Smooth muscle cell (in vitro differentiated cells): ENCODE data around the gene ISOC2. TPM values are rescaled to one million over a fixed set of nuclear protein-coding genes. Genes with fewer than 3 reads are reported as not detected.
"Not testable (repeated sequence)": the region's sequence is repeated elsewhere in the genome, so short reads cannot be mapped to it uniquely, and the experiment has no call there.

ENCODE experiments used
- DNase-seq: peaks from one replicate; lab custom pipeline; 2025; ENCODE audit not compliant: unreplicated experiment; lab: John Stamatoyannopoulos, UW
- H2AFZ ChIP-seq: fragments of 200-600 bp; sonication (generic); 2 replicates; pipeline ENCODE4 v1.6.0; 2016; ENCODE audit warnings: antibody characterized with exemption, low read depth, mild to moderate bottlenecking
- H3F3A ChIP-seq: fragments of 200-600 bp; sonication (generic); 2 replicates; pipeline ENCODE4 v1.6.0; 2017; ENCODE audit warnings: antibody characterized with exemption, low read depth
- H3K27ac ChIP-seq: fragments of 200-600 bp; sonication (generic); 2 replicates; pipeline ENCODE4 v1.5.1; 2016; ENCODE audit warnings: low read depth, mild to moderate bottlenecking
- H3K27me3 ChIP-seq: fragments of 200-600 bp; sonication (generic); 2 replicates; pipeline ENCODE4 v1.6.1; 2016; ENCODE audit warnings: low read depth, mild to moderate bottlenecking
- H3K36me3 ChIP-seq: fragments of 200-600 bp; sonication (generic); 2 replicates; pipeline ENCODE4 v1.5.1; 2016; ENCODE audit warnings: low read depth
- H3K4me1 ChIP-seq: fragments of 200-600 bp; sonication (generic); 2 replicates; pipeline ENCODE4 v1.5.1; 2016; ENCODE audit warnings: low read depth
- H3K4me2 ChIP-seq: fragments of 200-600 bp; sonication (generic); 2 replicates; pipeline ENCODE4 v1.6.0; 2016; ENCODE audit warnings: mild to moderate bottlenecking
- H3K4me3 ChIP-seq: fragments of 200-600 bp; sonication (generic); 2 replicates; pipeline ENCODE4 v1.5.1; 2016; ENCODE audit warnings: mild to moderate bottlenecking
- H3K79me2 ChIP-seq: fragments of 200-600 bp; sonication (generic); 2 replicates; pipeline ENCODE4 v1.6.0; 2016; ENCODE audit warnings: low read depth, mild to moderate bottlenecking
- H3K9ac ChIP-seq: fragments of 200-600 bp; sonication (generic); 2 replicates; pipeline ENCODE4 v1.6.0; 2016; ENCODE audit warnings: low read depth
- H3K9me3 ChIP-seq: fragments of 200-600 bp; sonication (generic); replicated peaks from 2 replicates; pipeline ENCODE4 v1.5.1; 2016; ENCODE audit warnings: low read depth
- H4K20me1 ChIP-seq: fragments of 200-600 bp; sonication (generic); 2 replicates; pipeline ENCODE4 v1.6.0; 2016; ENCODE audit warnings: low read depth
- WGBS: methylation state at CpG from one replicate; pipeline ENCODE4 v1.1.7; 2016; ENCODE audit warnings: low lambda C conversion rate; 5-methylcytosine and 5-hydroxymethylcytosine counted together
- polyA plus RNA-seq: library from polyadenylated mRNA; unstranded; fragments of >200 nt; fragmentation: Nextera tagmentation; extraction: Ambion mirVana; gene quantifications from 2 replicates; pipeline ENCODE4 v1.2.1, GENCODE V29; 2016
- total RNA-seq: library from RNA; depleted of rRNA; stranded (reverse); fragments of >200 nt; gene quantifications from 2 replicates; pipeline ENCODE4 v1.2.3, GENCODE V29; 2014
- TF ChIP-seq, protein P1 (sequence below): fragments of 200-600 bp; sonication (generic); IDR thresholded peaks from 2 replicates; pipeline ENCODE4 v1.5.1; 2017; ENCODE audit warnings: borderline replicate concordance, mild to moderate bottlenecking, antibody characterized with exemption; ENCODE audit not compliant: insufficient read depth, poor library complexity, severe bottlenecking

ISOC2 gene
- total and polyA plus RNA-seq, 2 experiments from 2014 or later, result 56.5 to 61.4 TPM

DNA sequence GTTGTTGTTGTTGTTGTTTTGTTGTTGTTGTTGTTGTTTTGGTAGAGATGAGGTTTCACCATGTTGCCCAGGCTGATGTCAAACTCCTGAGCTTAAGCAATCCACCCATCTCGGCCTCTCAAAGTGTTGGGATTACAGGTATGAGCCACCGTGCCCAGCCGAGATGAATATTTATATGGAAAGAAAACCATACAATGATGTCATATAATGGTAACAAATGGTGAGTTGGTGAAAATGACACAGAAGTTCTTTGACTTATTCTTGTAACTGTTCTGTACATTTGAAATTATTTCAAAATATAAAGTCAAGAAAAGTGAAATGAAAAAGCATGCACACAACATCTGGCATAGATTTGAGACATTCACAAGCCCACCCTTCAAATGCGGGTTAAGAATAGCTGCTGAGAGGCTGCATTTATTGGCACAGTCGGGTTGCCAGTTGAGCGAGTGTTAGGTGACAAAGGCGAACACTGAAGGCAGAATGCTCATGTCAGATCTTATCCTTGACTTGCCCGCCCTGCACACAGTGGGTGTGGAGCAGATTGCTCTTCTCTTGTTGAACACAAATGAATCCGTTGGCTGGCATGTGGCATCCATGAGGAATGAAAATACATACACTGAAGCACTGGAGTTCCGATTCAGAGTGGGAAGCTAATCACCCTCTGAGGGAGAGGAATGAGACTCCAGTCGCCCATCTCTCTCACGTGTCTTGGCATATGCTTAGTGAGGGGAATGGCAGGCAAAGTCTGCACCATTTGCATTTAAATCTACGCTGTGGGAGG, 38.0 kb downstream of the ISOC2 start:
- no peak for DNase-seq
- Histone ChIP-seq H3K9ac (no peak overlapping the region), H3K4me2 (no peak overlapping the region), H4K20me1 (no peaks in the 10 kb centered on the region), H3K4me3 (no peak overlapping the region), H2AFZ (no peak overlapping the region), H3K79me2 (no peaks in the 10 kb centered on the region), H3F3A (no peaks in the 10 kb centered on the region), H3K27ac (no peak overlapping the region), H3K36me3 (no peaks in the 10 kb centered on the region), H3K27me3 (no peaks in the 10 kb centered on the region), H3K9me3 (no peaks in the 10 kb centered on the region), H3K4me1 (no peaks in the 10 kb centered on the region)
- WGBS, result 70% methylated on average over 13 of the region's 13 CpGs
- TF ChIP-seq, protein P1, sequence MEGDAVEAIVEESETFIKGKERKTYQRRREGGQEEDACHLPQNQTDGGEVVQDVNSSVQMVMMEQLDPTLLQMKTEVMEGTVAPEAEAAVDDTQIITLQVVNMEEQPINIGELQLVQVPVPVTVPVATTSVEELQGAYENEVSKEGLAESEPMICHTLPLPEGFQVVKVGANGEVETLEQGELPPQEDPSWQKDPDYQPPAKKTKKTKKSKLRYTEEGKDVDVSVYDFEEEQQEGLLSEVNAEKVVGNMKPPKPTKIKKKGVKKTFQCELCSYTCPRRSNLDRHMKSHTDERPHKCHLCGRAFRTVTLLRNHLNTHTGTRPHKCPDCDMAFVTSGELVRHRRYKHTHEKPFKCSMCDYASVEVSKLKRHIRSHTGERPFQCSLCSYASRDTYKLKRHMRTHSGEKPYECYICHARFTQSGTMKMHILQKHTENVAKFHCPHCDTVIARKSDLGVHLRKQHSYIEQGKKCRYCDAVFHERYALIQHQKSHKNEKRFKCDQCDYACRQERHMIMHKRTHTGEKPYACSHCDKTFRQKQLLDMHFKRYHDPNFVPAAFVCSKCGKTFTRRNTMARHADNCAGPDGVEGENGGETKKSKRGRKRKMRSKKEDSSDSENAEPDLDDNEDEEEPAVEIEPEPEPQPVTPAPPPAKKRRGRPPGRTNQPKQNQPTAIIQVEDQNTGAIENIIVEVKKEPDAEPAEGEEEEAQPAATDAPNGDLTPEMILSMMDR, result no peak

DNA sequence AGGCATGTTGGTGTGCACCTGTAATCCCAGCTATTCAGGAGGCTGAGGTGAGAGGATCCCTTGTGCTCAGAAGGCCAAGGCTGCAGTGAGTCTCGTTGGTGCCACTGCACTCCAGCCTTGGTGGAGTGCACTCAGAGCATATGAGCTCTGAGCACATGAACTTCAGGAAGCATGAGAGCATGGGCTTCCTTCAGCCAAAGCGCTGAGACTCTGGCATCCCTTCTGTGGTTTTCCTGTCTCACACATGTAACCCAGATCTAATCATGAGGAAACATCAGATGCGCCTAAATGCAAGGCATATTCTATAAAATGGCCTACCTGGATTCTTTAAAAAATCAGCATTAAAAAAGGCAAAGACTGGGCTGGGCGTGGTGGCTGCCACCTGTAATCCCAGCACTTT, 40.2 kb downstream of the ISOC2 start:
- not testable (repeated sequence) for H3K4me3 ChIP-seq, DNase-seq, H3K27ac ChIP-seq, H3K9me3 ChIP-seq, H3K36me3 ChIP-seq, H3F3A ChIP-seq, H3K4me1 ChIP-seq, H2AFZ ChIP-seq, H3K9ac ChIP-seq, H4K20me1 ChIP-seq, H3K79me2 ChIP-seq, H3K27me3 ChIP-seq, H3K4me2 ChIP-seq
- WGBS, result 87% methylated on average over 4 of the region's 4 CpGs

DNA sequence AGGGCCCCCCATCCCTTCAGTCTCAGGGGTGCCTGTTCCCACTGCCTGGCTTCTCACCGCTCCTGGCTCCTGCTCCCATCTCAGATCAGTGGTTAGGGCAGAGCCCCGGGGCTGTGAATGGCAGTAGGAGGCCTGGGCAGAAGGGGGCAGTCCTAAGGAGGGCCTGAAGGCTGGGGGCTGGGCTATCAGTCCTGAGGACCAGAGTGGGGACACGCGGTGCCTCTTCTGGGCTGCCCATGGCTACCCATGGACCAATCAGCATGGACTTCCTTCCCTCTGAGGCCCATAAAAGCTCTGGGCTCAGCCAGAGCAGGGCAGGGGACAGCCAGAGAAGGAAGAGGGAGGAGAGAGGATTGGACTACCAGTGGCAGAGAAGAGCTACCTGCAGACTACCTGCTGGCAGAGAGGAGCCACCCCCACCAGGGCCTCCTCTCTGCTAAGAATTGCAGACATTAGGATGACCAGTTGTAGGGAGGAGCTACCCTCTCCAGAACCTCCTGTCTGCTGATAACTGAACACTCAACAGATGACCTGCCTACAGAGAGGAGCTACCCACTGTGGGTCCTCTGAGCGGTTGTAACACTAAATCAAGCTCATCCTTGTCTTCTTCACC, 41.7 kb downstream of the ISOC2 start:
- H2AFZ ChIP-seq, result no peak overlapping the region
- no peak overlapping the region for H3K27ac ChIP-seq
- no peaks in the 10 kb centered on the region for H3K9me3 ChIP-seq
- H3K79me2 ChIP-seq, result no peaks in the 10 kb centered on the region
- no peaks in the 10 kb centered on the region for H3K4me1 ChIP-seq
- H3K4me2 ChIP-seq, result no peak overlapping the region
- WGBS, result 70% methylated on average over 5 of the region's 5 CpGs
- TF ChIP-seq, protein P1, result no peak
- no peak overlapping the region for H3K4me3 ChIP-seq
- no peaks in the 10 kb centered on the region for H4K20me1 ChIP-seq
- H3K27me3 ChIP-seq, result no peaks in the 10 kb centered on the region
- H3K36me3 ChIP-seq, result no peaks in the 10 kb centered on the region
- H3K9ac ChIP-seq, result no peak overlapping the region
- H3F3A ChIP-seq, result no peaks in the 10 kb centered on the region
- no peak for DNase-seq

DNA sequence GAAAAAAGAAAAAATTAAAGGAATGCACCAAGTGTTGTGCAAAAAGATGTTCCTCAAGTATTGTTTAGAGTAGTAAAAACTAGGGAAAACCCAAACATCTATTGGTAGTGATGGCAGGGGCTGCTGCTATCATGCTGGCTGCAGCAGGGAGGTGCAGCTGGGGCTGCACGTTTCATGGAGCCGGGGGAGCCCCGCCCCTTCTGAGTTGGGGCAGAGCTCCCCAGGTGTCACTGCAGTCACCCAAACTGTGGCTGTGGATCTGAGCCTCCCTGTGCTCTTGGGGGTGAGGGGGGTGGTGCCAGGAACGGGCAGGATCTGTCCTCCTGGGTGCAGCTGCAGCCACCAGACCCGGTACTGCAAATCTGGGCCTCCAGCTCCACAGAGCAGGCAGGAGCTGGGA, 42.3 kb downstream of the ISOC2 start:
- no peak overlapping the region for H2AFZ ChIP-seq
- H3K27me3 ChIP-seq, result no peaks in the 10 kb centered on the region
- H3K4me3 ChIP-seq, result no peak overlapping the region
- H4K20me1 ChIP-seq, result no peaks in the 10 kb centered on the region
- 78% methylated on average over 5 of the region's 5 CpGs for WGBS
- H3K9me3 ChIP-seq, result no peaks in the 10 kb centered on the region
- no peaks in the 10 kb centered on the region for H3K36me3 ChIP-seq
- H3K79me2 ChIP-seq, result no peaks in the 10 kb centered on the region
- DNase-seq, result no peak
- H3K9ac ChIP-seq, result no peak overlapping the region
- no peak overlapping the region for H3K27ac ChIP-seq
- no peak overlapping the region for H3K4me2 ChIP-seq
- TF ChIP-seq, protein P1, result no peak
- no peaks in the 10 kb centered on the region for H3F3A ChIP-seq
- no peaks in the 10 kb centered on the region for H3K4me1 ChIP-seq
